ENCODE measurements around the gene CCND3. TPM values are rescaled to one million over a fixed set of nuclear protein-coding genes. Genes with fewer than 3 reads are reported as not detected.

CCND3 gene
- total RNA-seq (319 TPM), polyA plus RNA-seq (100 to 1,000 TPM; 246 to 564 (median 389) TPM)

DNA sequence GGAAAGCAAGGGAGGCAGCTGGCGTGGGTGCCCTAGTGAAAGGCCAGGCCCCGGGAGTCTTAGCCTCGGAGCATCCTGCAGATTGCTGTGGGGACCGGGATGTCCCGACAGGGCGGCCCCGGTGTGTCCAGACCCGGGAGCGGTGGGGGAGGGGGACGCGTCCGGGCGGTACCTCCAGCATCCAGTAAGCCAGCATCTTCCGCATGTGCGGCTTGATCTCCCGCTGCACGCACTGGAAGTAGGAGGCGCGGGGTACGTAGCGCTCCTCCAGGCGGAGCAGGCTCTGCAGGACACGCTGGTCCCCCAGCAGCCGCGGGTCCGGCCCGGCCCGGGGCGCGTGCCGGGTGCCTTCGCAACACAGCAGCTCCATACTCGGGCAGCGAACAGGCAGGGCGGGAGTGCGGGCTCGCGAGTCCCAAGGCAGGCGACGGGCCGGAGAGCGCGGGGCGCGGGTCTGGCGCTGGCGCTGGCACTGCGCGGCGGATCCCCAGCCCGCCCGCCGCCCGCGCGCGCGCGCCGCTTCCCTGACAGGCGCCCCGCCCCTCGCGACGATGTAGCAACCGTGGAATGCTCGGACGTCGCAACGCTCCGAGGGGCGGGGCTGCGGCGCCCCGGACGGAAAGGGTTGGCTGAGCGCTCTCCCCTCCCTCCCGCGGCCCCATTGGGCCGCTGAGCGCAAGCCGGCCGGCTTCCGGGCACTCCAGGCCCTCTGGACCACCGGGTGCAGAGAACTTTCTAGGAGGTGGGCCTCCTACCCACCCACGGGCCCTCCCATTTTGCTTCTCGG, at the start of gene CCND3:
CCND3 (minus strand) TSS at position 529 of the 787 bp plus-strand sequence; CDS start at position 370, 159 bp downstream.
- ATAC-seq (ENCODE audit: low read depth in 2 of 2) (peak; percentile 78 to 80), DNase-seq (peak; percentile 78 to 93 (median 81))
- Histone ChIP-seq H3K27ac (ENCODE audit: insufficient read depth, low read length, poor library complexity, severe bottlenecking) (peak within 1 kb of the TSS; percentile 76), H3K9me3 (ENCODE audit: control insufficient read depth in 2 of 2, low read length in 2 of 2) (no peaks in the 10 kb centered on the region), H3K36me3 (ENCODE audit: control insufficient read depth, insufficient read depth, low read length) (peaks cover 8% of the 10 kb centered on the region), H3K27me3 (ENCODE audit: control insufficient read depth, insufficient read depth, low read length) (no peaks in the 10 kb centered on the region), H3K4me1 (ENCODE audit: control insufficient read depth, insufficient read depth, low read length, poor library complexity, severe bottlenecking) (peaks cover 54% of the 10 kb centered on the region), H3K4me3 (ENCODE audit: low read depth, low read length) (peak within 1 kb of the TSS; percentile 80)
- Mint-ChIP-seq H3K27me3 (no peaks in the 10 kb centered on the region), H3K27ac (peak within 1 kb of the TSS; percentile 88 to 96 (median 92)), H3K4me3 (peak within 1 kb of the TSS; percentile 93 to 98 (median 95)), H3K36me3 (peaks cover 6% of the 10 kb centered on the region), H3K9me3 (no peaks in the 10 kb centered on the region), H3K4me1 (peaks cover 24 to 65% (median 44%) of the 10 kb centered on the region in 4 donors)

- no peaks in the 10 kb centered on the region for H3K9me3 Mint-ChIP-seq
- no peak for ATAC-seq (ENCODE audit: low read depth in 2 of 2)
Observed at GRCh38 chr6:41986339-41986738, 44.7 kb upstream of the CCND3 start.

GRCh38 chr6:41984623-41985022, 43.0 kb upstream of the CCND3 start:
- Histone ChIP-seq H3K27me3 (ENCODE audit: control insufficient read depth, insufficient read depth, low read length) (no peaks in the 10 kb centered on the region), H3K4me1 (ENCODE audit: control insufficient read depth, insufficient read depth, low read length, poor library complexity, severe bottlenecking) (peaks cover 6% of the 10 kb centered on the region), H3K27ac (ENCODE audit: insufficient read depth, low read length, poor library complexity, severe bottlenecking) (no peak overlapping the region), H3K36me3 (ENCODE audit: control insufficient read depth, insufficient read depth, low read length) (peaks cover 3% of the 10 kb centered on the region), H3K9me3 (ENCODE audit: control insufficient read depth in 2 of 2, low read length in 2 of 2) (no peaks in the 10 kb centered on the region), H3K4me3 (ENCODE audit: low read depth, low read length) (no peak overlapping the region)
- ATAC-seq (ENCODE audit: low read depth in 2 of 2) (no peak), DNase-seq (no peak)
- peaks cover 18% of the 10 kb centered on the region for H3K36me3 Mint-ChIP-seq
- peaks cover 0 to 2% (median 0%) of the 10 kb centered on the region in 7 donors for H3K9me3 Mint-ChIP-seq
- no peak overlapping the region for H3K4me3 Mint-ChIP-seq
- H3K27me3 Mint-ChIP-seq, result no peaks in the 10 kb centered on the region
- H3K27ac Mint-ChIP-seq, result peak overlapping the region; percentile 10 to 86 (median 67)
- peaks cover 16 to 82% (median 34%) of the 10 kb centered on the region in 4 donors for H3K4me1 Mint-ChIP-seq

More at GRCh38 chr6:41986339-41986738, 44.7 kb upstream of the CCND3 start:
- H3K4me1 ChIP-seq (ENCODE audit: control insufficient read depth, insufficient read depth, low read length, poor library complexity, severe bottlenecking), result peaks cover 3% of the 10 kb centered on the region
- peaks cover 19% of the 10 kb centered on the region for H3K36me3 Mint-ChIP-seq
- H3K36me3 ChIP-seq (ENCODE audit: control insufficient read depth, insufficient read depth, low read length), result peaks cover 3% of the 10 kb centered on the region
- DNase-seq, result no peak
- H3K27ac Mint-ChIP-seq, result peak overlapping the region in 2 of 3 donors; percentile 52 to 72
- H3K27me3 Mint-ChIP-seq, result no peaks in the 10 kb centered on the region
- no peak overlapping the region for H3K4me3 Mint-ChIP-seq
- H3K27me3 ChIP-seq (ENCODE audit: control insufficient read depth, insufficient read depth, low read length), result no peaks in the 10 kb centered on the region
- H3K9me3 ChIP-seq (ENCODE audit: control insufficient read depth in 2 of 2, low read length in 2 of 2), result no peaks in the 10 kb centered on the region
- H3K4me1 Mint-ChIP-seq, result peaks cover 24 to 80% (median 31%) of the 10 kb centered on the region in 4 donors
- H3K27ac ChIP-seq (ENCODE audit: insufficient read depth, low read length, poor library complexity, severe bottlenecking), result no peak overlapping the region
- H3K4me3 ChIP-seq (ENCODE audit: low read depth, low read length), result no peak overlapping the region

DNA sequence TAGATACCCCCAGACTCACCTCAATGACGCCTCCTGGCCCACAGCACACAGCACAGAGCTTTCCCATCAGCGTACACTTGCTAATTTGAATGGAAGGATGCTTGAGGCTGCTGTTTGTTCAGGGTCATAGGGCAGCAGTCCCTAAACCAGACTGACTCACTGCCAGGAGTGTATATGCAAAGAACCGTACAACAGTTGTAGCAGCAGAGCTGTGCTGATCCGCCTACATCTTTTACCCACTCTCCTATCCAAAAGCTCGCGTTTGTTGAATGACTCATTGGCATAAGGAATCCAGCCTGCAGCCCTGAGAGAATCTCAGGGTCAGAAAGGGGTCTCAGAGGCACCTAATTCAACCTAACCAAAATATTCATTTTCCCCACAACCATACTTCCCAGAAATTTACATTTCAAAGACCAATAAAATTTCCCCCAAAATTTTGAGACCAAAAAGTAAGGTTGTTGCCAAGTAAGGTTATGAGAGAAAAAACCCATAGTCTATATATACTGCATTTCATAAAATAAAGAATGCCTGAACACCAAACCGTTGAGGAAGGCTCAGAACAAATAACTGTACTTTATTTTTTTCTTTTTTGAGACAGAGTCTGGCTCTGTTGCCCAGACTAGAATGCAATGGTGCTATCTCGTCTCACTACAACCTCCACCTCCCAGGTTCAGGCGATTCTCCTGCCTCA, 35.3 kb upstream of the CCND3 start:
- Mint-ChIP-seq H3K4me3 (peak overlapping the region in 2 of 4 donors; percentile 15 to 43), H3K36me3 (peaks cover 26% of the 10 kb centered on the region), H3K9me3 (peaks cover 0 to 2% (median 0%) of the 10 kb centered on the region in 7 donors), H3K27me3 (no peaks in the 10 kb centered on the region), H3K4me1 (peaks cover 9 to 81% (median 43%) of the 10 kb centered on the region in 4 donors), H3K27ac (peak overlapping the region; percentile 25 to 97 (median 72))
- DNase-seq, result no peak
- no peaks in the 10 kb centered on the region for H3K27me3 ChIP-seq (ENCODE audit: control insufficient read depth, insufficient read depth, low read length)
- peaks cover 30% of the 10 kb centered on the region for H3K4me1 ChIP-seq (ENCODE audit: control insufficient read depth, insufficient read depth, low read length, poor library complexity, severe bottlenecking)
- H3K4me3 ChIP-seq (ENCODE audit: low read depth, low read length), result no peak overlapping the region
- peaks cover 11% of the 10 kb centered on the region for H3K36me3 ChIP-seq (ENCODE audit: control insufficient read depth, insufficient read depth, low read length)
- no peaks in the 10 kb centered on the region for H3K9me3 ChIP-seq (ENCODE audit: control insufficient read depth in 2 of 2, low read length in 2 of 2)
- no peak overlapping the region for H3K27ac ChIP-seq (ENCODE audit: insufficient read depth, low read length, poor library complexity, severe bottlenecking)
- ATAC-seq (ENCODE audit: low read depth in 2 of 2), result peak; percentile 60 to 62

DNA sequence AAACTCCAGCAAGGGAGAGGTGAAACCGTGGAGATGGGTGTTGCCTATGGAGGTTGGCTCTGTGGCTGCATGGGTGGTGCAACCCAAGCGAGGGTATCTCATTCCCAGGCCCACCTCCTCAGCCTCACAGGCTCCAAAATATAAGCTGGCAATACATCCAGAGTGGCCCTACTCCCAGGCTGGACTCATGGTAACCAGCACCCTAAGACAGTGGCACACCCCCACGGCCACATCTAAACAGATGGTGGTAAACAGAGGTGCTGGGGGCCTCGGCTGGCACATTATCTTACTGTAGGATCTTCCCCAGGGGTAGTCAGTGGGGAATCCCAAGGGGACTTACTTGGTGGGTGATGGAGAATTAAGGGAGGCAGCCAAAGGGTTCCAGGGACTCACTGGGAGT, 33.7 kb upstream of the CCND3 start:
- Histone ChIP-seq H3K36me3 (ENCODE audit: control insufficient read depth, insufficient read depth, low read length) (peaks cover 14% of the 10 kb centered on the region), H3K4me3 (ENCODE audit: low read depth, low read length) (no peak overlapping the region), H3K27me3 (ENCODE audit: control insufficient read depth, insufficient read depth, low read length) (no peaks in the 10 kb centered on the region), H3K4me1 (ENCODE audit: control insufficient read depth, insufficient read depth, low read length, poor library complexity, severe bottlenecking) (peaks cover 32% of the 10 kb centered on the region), H3K27ac (ENCODE audit: insufficient read depth, low read length, poor library complexity, severe bottlenecking) (no peak overlapping the region), H3K9me3 (ENCODE audit: control insufficient read depth in 2 of 2, low read length in 2 of 2) (no peaks in the 10 kb centered on the region)
- DNase-seq, result no peak
- Mint-ChIP-seq H3K27ac (peak overlapping the region; percentile 51 to 95 (median 72)), H3K9me3 (no peaks in the 10 kb centered on the region), H3K36me3 (peaks cover 27% of the 10 kb centered on the region), H3K27me3 (no peaks in the 10 kb centered on the region), H3K4me1 (peaks cover 9 to 78% (median 44%) of the 10 kb centered on the region in 4 donors), H3K4me3 (peak overlapping the region in 3 of 4 donors; percentile 4 to 54 (median 29))
- no peak for ATAC-seq (ENCODE audit: low read depth in 2 of 2)

DNA sequence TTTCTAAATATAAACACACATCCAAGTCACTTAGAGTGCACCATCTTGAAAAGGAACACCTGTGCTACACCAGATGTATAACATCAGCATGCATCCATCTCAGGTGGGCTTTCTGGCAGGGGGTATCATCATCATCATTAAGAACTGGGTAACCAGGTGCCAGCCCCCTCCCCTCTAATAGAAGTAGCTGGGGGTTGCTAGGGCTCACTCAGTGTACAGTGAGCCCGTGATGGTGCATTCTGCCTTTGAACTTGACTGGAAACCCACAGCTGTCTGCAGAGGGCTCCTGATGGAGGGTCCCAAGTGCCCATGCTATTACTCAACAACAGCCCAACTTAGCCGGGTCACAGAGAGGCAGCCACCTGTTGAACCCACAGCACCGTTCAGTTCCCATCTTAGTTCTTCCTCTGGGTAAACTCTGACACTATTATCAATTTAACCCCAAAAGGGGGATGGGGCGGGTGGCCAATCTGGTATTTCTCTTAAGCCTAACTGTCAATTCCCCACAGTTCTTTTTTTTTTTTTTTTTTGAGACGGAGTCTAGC, 32.7 kb upstream of the CCND3 start:
- DNase-seq (no peak), ATAC-seq (ENCODE audit: low read depth in 2 of 2) (no peak)
- Histone ChIP-seq H3K4me1 (ENCODE audit: control insufficient read depth, insufficient read depth, low read length, poor library complexity, severe bottlenecking) (peaks cover 30% of the 10 kb centered on the region), H3K9me3 (ENCODE audit: control insufficient read depth in 2 of 2, low read length in 2 of 2) (no peaks in the 10 kb centered on the region), H3K36me3 (ENCODE audit: control insufficient read depth, insufficient read depth, low read length) (peaks cover 14% of the 10 kb centered on the region), H3K27ac (ENCODE audit: insufficient read depth, low read length, poor library complexity, severe bottlenecking) (no peak overlapping the region), H3K27me3 (ENCODE audit: control insufficient read depth, insufficient read depth, low read length) (no peaks in the 10 kb centered on the region), H3K4me3 (ENCODE audit: low read depth, low read length) (no peak overlapping the region)
- Mint-ChIP-seq H3K27ac (peak overlapping the region in 1 of 3 donors; percentile 79), H3K27me3 (no peaks in the 10 kb centered on the region), H3K36me3 (peaks cover 27% of the 10 kb centered on the region), H3K4me3 (no peak overlapping the region), H3K9me3 (no peaks in the 10 kb centered on the region), H3K4me1 (peaks cover 9 to 76% (median 41%) of the 10 kb centered on the region in 4 donors)

DNA sequence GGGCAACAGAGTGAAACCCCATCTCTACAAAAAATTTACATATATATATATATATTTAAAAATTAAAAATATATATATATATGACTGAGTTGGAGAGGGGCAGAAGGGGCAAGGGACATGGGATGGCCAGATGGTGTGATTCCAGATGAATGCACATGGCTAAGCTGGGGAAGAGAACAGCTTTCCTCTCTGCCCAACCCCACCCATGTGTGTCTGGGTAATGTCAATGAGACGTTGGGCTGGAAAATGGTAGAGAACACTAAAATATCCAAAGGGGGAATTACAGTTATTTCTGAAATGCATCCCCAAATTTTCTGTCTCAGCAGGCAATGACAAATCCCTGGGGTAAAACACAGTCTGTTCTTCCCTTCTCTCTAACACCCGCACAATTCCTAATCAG, 31.2 kb upstream of the CCND3 start:
- ATAC-seq (ENCODE audit: low read depth in 2 of 2) (no peak), DNase-seq (no peak)
- Mint-ChIP-seq H3K27me3 (no peaks in the 10 kb centered on the region), H3K4me1 (peaks cover 15 to 82% (median 39%) of the 10 kb centered on the region in 4 donors), H3K27ac (peak overlapping the region in 2 of 3 donors; percentile 15 to 93), H3K36me3 (peaks cover 23% of the 10 kb centered on the region), H3K9me3 (no peaks in the 10 kb centered on the region), H3K4me3 (no peak overlapping the region)
- Histone ChIP-seq H3K36me3 (ENCODE audit: control insufficient read depth, insufficient read depth, low read length) (peaks cover 16% of the 10 kb centered on the region), H3K4me1 (ENCODE audit: control insufficient read depth, insufficient read depth, low read length, poor library complexity, severe bottlenecking) (peaks cover 21% of the 10 kb centered on the region), H3K27ac (ENCODE audit: insufficient read depth, low read length, poor library complexity, severe bottlenecking) (peak overlapping the region; percentile 23), H3K4me3 (ENCODE audit: low read depth, low read length) (no peak overlapping the region), H3K9me3 (ENCODE audit: control insufficient read depth in 2 of 2, low read length in 2 of 2) (no peaks in the 10 kb centered on the region), H3K27me3 (ENCODE audit: control insufficient read depth, insufficient read depth, low read length) (no peaks in the 10 kb centered on the region)

All from CD4-positive, CD25-positive, alpha-beta regulatory T cell (primary cell).